ENCODE data around the gene GNAS-AS1.

The GNAS-AS1 gene

DNA sequence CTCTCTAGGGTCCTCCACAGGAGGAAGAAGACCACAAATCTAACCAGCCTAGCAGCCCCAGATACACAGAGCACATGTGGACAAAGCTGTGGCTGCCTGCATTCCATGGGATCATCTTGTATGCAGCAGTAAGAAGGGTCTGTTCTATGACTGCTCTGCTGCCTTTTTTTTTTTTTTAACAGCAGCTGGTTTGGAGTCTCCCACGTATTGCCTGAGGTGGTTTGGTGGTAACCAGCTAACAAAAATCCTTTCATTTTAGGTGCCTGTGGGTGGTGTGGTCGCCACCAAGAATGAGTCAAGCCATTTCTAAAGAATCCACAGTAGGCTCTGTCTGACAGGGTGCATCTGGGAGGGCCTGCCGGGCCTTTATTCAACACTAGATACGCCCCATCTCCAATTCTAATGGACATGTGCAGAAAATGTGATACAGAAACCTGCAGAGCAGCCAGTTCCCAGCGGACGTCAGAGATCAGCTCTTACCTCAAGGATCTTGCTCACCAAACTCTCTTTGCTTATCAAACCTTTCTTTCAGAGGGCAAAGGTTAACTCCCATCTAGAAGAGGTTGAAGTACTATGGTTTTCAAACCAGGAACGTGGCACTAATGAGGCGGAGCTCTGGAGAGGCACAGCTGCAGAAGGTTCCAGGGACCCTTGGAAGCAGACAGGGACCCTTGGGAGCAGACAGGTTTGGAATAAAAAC lies 32.0 kb downstream of the GNAS-AS1 start:
- no peak overlapping the region for H4K8ac ChIP-seq (ENCODE audit: low read length)
- no peak overlapping the region for H2BK12ac ChIP-seq (ENCODE audit: low read length in 2 of 2)
- H3K36me3 ChIP-seq (ENCODE audit: control insufficient read depth in 1 of 2, insufficient read depth in 2 of 2, low read depth in 1 of 2, low read length in 2 of 2): peaks cover 0 to 46% of the 10 kb centered on the region in 2 experiments
- no peak overlapping the region for H3K4me2 ChIP-seq (ENCODE audit: low read length, poor library complexity, severe bottlenecking)
- no peak overlapping the region for H2AFZ ChIP-seq (ENCODE audit: low read depth, low read length)
- no peak overlapping the region for H3K14ac ChIP-seq (ENCODE audit: low read length in 2 of 2)
- peak overlapping the region; percentile 50 for H3K27ac ChIP-seq (ENCODE audit: low read length, poor library complexity, severe bottlenecking)
- H3K18ac ChIP-seq (ENCODE audit: low read depth in 1 of 2, low read length in 2 of 2): no peak overlapping the region
- peaks cover 9% of the 10 kb centered on the region for H3K4me1 ChIP-seq (ENCODE audit: control insufficient read depth, insufficient read depth, low read depth, low read length)
- no peak overlapping the region for H3K9ac ChIP-seq (ENCODE audit: low read length)
- H3K4ac ChIP-seq (ENCODE audit: low read depth in 1 of 2, low read length in 2 of 2): no peak overlapping the region
- no peak overlapping the region for H2BK15ac ChIP-seq (ENCODE audit: low read depth, poor library complexity, severe bottlenecking)
- H3K4me3 ChIP-seq (ENCODE audit: insufficient read depth in 1 of 2, low read depth in 1 of 2, low read length in 2 of 2): no peak overlapping the region
- peaks cover 0 to 4% of the 10 kb centered on the region in 2 experiments for H3K27me3 ChIP-seq (ENCODE audit: control insufficient read depth in 1 of 2, insufficient read depth in 1 of 2, low read length in 2 of 2)
- WGBS: 70% methylated on average over 8 of the region's 8 CpGs
- H4K91ac ChIP-seq (ENCODE audit: low read length): no peak overlapping the region
- H3K79me1 ChIP-seq (replicated peaks; ENCODE audit: low read length, poor library complexity, severe bottlenecking): peaks cover 10% of the 10 kb centered on the region
- peak; percentile 67 for DNase-seq
- H2BK120ac ChIP-seq (ENCODE audit: low read depth, low read length): no peak overlapping the region
- H2AK5ac ChIP-seq (ENCODE audit: low read length, severe bottlenecking): no peak overlapping the region
- no peaks in the 10 kb centered on the region for H3K9me3 ChIP-seq (ENCODE audit: control insufficient read depth, low read length)
- no peak overlapping the region for H3K23ac ChIP-seq (ENCODE audit: low read length in 2 of 2)
- no peak overlapping the region for H2BK5ac ChIP-seq (ENCODE audit: low read depth, low read length, poor library complexity, severe bottlenecking)

DNA sequence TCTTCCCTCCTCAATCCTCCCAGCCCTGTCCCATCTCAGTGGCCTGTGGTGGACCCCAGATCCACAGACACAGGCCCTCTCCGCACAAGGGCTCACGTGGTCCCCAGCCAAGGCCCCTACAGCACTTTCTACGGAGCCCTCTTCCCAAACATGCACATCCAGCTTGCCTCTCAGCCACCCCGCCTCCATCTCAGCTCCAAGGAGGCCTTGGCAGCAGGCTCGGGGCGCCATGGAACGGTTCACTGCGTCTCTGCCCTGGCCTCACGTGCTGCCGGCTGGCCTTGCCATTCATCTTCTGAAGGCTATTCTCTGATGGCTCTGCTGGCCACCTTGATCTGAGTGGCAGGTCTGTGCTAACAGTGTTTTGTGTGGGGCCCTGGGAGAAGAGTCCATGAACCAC lies 33.0 kb downstream of the GNAS-AS1 start:
- H4K91ac ChIP-seq (ENCODE audit: low read length): no peak overlapping the region
- H3K9ac ChIP-seq (ENCODE audit: low read length): no peak overlapping the region
- peaks cover 5% of the 10 kb centered on the region for H3K79me1 ChIP-seq (replicated peaks; ENCODE audit: low read length, poor library complexity, severe bottlenecking)
- H2AK5ac ChIP-seq (ENCODE audit: low read length, severe bottlenecking): no peak overlapping the region
- H3K4me1 ChIP-seq (ENCODE audit: control insufficient read depth, insufficient read depth, low read depth, low read length): peaks cover 9% of the 10 kb centered on the region
- peaks cover 0 to 10% of the 10 kb centered on the region in 2 experiments for H3K27me3 ChIP-seq (ENCODE audit: control insufficient read depth in 1 of 2, insufficient read depth in 1 of 2, low read length in 2 of 2)
- H3K27ac ChIP-seq (ENCODE audit: low read length, poor library complexity, severe bottlenecking): no peak overlapping the region
- H2BK120ac ChIP-seq (ENCODE audit: low read depth, low read length): no peak overlapping the region
- peak overlapping the region in 1 of 2 experiments; percentile 25 for H2BK12ac ChIP-seq (ENCODE audit: low read length in 2 of 2)
- DNase-seq: no peak
- H3K18ac ChIP-seq (ENCODE audit: low read depth in 1 of 2, low read length in 2 of 2): no peak overlapping the region
- H2BK5ac ChIP-seq (ENCODE audit: low read depth, low read length, poor library complexity, severe bottlenecking): no peak overlapping the region
- H3K23ac ChIP-seq (ENCODE audit: low read length in 2 of 2): no peak overlapping the region
- WGBS: 80% methylated on average over 10 of the region's 10 CpGs
- H3K4me2 ChIP-seq (ENCODE audit: low read length, poor library complexity, severe bottlenecking): no peak overlapping the region
- H3K14ac ChIP-seq (ENCODE audit: low read length in 2 of 2): no peak overlapping the region
- H2AFZ ChIP-seq (ENCODE audit: low read depth, low read length): no peak overlapping the region
- H3K4me3 ChIP-seq (ENCODE audit: insufficient read depth in 1 of 2, low read depth in 1 of 2, low read length in 2 of 2): no peak overlapping the region
- no peak overlapping the region for H2BK15ac ChIP-seq (ENCODE audit: low read depth, poor library complexity, severe bottlenecking)
- H3K36me3 ChIP-seq (ENCODE audit: control insufficient read depth in 1 of 2, insufficient read depth in 2 of 2, low read depth in 1 of 2, low read length in 2 of 2): peaks cover 0 to 41% of the 10 kb centered on the region in 2 experiments
- no peaks in the 10 kb centered on the region for H3K9me3 ChIP-seq (ENCODE audit: control insufficient read depth, low read length)
- H4K8ac ChIP-seq (ENCODE audit: low read length): no peak overlapping the region
- no peak overlapping the region for H3K4ac ChIP-seq (ENCODE audit: low read depth in 1 of 2, low read length in 2 of 2)

DNA sequence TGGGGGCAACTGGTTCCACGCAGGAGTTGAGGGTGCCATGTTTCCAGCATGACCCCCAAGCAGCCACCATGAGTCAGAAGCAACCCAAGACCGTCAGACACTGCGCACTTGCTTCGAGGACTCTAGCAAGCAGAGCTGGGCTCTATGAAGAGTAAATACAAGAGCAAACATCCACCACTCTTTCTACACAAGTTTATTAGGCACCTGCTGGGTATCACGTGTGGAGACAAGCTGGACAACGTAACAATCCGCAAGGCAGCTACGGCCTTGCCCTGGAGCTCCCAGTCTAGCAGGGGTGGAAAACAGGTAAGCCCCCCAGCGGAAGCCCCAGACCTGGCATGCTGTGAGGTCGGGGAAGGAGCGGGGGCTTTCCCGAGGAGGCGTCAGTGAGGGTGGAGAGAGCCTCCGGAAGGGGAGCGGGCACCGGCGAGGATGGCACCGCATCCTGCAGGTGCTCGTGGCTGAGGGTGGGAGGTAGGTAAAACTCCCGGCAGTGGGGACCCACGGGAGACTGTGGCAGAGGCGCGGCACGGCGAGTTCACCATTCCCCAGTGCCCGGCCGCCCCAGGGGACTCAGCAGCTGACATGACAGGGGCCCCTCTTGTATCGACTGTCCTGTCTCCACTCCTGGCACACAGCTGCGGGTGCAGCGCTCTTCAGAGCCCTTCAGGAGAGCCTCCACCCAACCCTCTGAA lies 33.6 kb downstream of the GNAS-AS1 start:
- Histone ChIP-seq H4K91ac (ENCODE audit: low read length) (no peak overlapping the region), H2BK120ac (ENCODE audit: low read depth, low read length) (no peak overlapping the region), H3K79me1 (replicated peaks; ENCODE audit: low read length, poor library complexity, severe bottlenecking) (peaks cover 5% of the 10 kb centered on the region), H2AFZ (ENCODE audit: low read depth, low read length) (no peak overlapping the region), H2BK15ac (ENCODE audit: low read depth, poor library complexity, severe bottlenecking) (no peak overlapping the region), H3K36me3 (ENCODE audit: control insufficient read depth in 1 of 2, insufficient read depth in 2 of 2, low read depth in 1 of 2, low read length in 2 of 2) (peaks cover 0 to 41% of the 10 kb centered on the region in 2 experiments), H3K9me3 (ENCODE audit: control insufficient read depth, low read length) (no peaks in the 10 kb centered on the region), H3K4me2 (ENCODE audit: low read length, poor library complexity, severe bottlenecking) (no peak overlapping the region), H3K9ac (ENCODE audit: low read length) (no peak overlapping the region), H3K23ac (ENCODE audit: low read length in 2 of 2) (no peak overlapping the region), H2AK5ac (ENCODE audit: low read length, severe bottlenecking) (no peak overlapping the region), H3K27ac (ENCODE audit: low read length, poor library complexity, severe bottlenecking) (no peak overlapping the region), H3K27me3 (ENCODE audit: control insufficient read depth in 1 of 2, insufficient read depth in 1 of 2, low read length in 2 of 2) (peaks cover 0 to 17% of the 10 kb centered on the region in 2 experiments), H3K4me1 (ENCODE audit: control insufficient read depth, insufficient read depth, low read depth, low read length) (peaks cover 9% of the 10 kb centered on the region), H2BK5ac (ENCODE audit: low read depth, low read length, poor library complexity, severe bottlenecking) (no peak overlapping the region), H4K8ac (ENCODE audit: low read length) (no peak overlapping the region), H3K14ac (ENCODE audit: low read length in 2 of 2) (no peak overlapping the region), H3K4me3 (ENCODE audit: insufficient read depth in 1 of 2, low read depth in 1 of 2, low read length in 2 of 2) (no peak overlapping the region), H3K18ac (ENCODE audit: low read depth in 1 of 2, low read length in 2 of 2) (no peak overlapping the region), H2BK12ac (ENCODE audit: low read length in 2 of 2) (no peak overlapping the region), H3K4ac (ENCODE audit: low read depth in 1 of 2, low read length in 2 of 2) (no peak overlapping the region)
- 94% methylated on average over 30 of the region's 30 CpGs for WGBS
- no peak for DNase-seq

DNA sequence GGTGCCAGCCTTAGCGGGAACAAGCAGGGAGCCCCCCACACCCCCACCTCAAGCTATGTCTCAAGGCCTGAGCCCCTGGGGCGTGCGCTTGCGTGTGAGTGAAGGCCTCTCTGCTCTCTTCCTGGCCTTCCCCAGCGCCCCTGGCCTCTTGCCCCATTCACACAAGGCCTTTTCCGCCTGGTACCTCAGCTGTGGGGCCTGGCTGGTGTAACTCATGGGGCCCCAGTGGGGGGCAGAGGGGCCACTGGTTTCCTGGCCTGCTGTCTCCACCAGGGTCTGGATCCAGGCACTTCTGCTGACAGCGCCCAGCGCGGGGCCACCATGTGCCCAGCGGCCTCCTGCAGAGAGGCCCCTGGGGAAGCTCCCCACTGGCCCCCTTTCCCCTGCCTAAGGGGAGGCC lies 34.7 kb downstream of the GNAS-AS1 start:
- H2BK12ac ChIP-seq (ENCODE audit: low read length in 2 of 2): no peak overlapping the region
- H3K4me3 ChIP-seq (ENCODE audit: insufficient read depth in 1 of 2, low read depth in 1 of 2, low read length in 2 of 2): no peak overlapping the region
- peaks cover 9% of the 10 kb centered on the region for H3K4me1 ChIP-seq (ENCODE audit: control insufficient read depth, insufficient read depth, low read depth, low read length)

More for the DNA sequence above, 34.7 kb downstream of the GNAS-AS1 start:
- no peak overlapping the region for H3K14ac ChIP-seq (ENCODE audit: low read length in 2 of 2)
- no peak overlapping the region for H2AK5ac ChIP-seq (ENCODE audit: low read length, severe bottlenecking)
- H2BK120ac ChIP-seq (ENCODE audit: low read depth, low read length): no peak overlapping the region
- DNase-seq: no peak
- H3K9me3 ChIP-seq (ENCODE audit: control insufficient read depth, low read length): no peaks in the 10 kb centered on the region
- peaks cover 0 to 25% of the 10 kb centered on the region in 2 experiments for H3K27me3 ChIP-seq (ENCODE audit: control insufficient read depth in 1 of 2, insufficient read depth in 1 of 2, low read length in 2 of 2)
- WGBS: 93% methylated on average over 10 of the region's 10 CpGs
- peaks cover 0 to 33% of the 10 kb centered on the region in 2 experiments for H3K36me3 ChIP-seq (ENCODE audit: control insufficient read depth in 1 of 2, insufficient read depth in 2 of 2, low read depth in 1 of 2, low read length in 2 of 2)
- H3K27ac ChIP-seq (ENCODE audit: low read length, poor library complexity, severe bottlenecking): no peak overlapping the region
- H3K9ac ChIP-seq (ENCODE audit: low read length): no peak overlapping the region
- H3K18ac ChIP-seq (ENCODE audit: low read depth in 1 of 2, low read length in 2 of 2): no peak overlapping the region
- no peak overlapping the region for H4K91ac ChIP-seq (ENCODE audit: low read length)
- no peak overlapping the region for H2BK5ac ChIP-seq (ENCODE audit: low read depth, low read length, poor library complexity, severe bottlenecking)
- H3K4me2 ChIP-seq (ENCODE audit: low read length, poor library complexity, severe bottlenecking): no peak overlapping the region
- H2AFZ ChIP-seq (ENCODE audit: low read depth, low read length): no peak overlapping the region
- H4K8ac ChIP-seq (ENCODE audit: low read length): no peak overlapping the region
- no peak overlapping the region for H3K23ac ChIP-seq (ENCODE audit: low read length in 2 of 2)
- H3K4ac ChIP-seq (ENCODE audit: low read depth in 1 of 2, low read length in 2 of 2): no peak overlapping the region
- peaks cover 5% of the 10 kb centered on the region for H3K79me1 ChIP-seq (replicated peaks; ENCODE audit: low read length, poor library complexity, severe bottlenecking)
- no peak overlapping the region for H2BK15ac ChIP-seq (ENCODE audit: low read depth, poor library complexity, severe bottlenecking)
